H7 (cell line): ENCODE results near the gene CD300A. TPM values are rescaled to one million over a fixed set of nuclear protein-coding genes. Genes with fewer than 3 reads are reported as not detected.

Experiments
- DNase-seq: peaks from one replicate; pipeline ENCODE4 v3.0.0; 2012
- H3K27me3 ChIP-seq: 2 replicates; pipeline ENCODE4 v1.6.0; 2011; ENCODE audit warnings: mild to moderate bottlenecking, low read length; ENCODE audit not compliant: control insufficient read depth, insufficient read depth
- H3K36me3 ChIP-seq: replicated peaks from 2 replicates; pipeline ENCODE4 v1.5.1; 2011; ENCODE audit warnings: low read length; ENCODE audit not compliant: control insufficient read depth, insufficient read depth
- H3K4me3 ChIP-seq: 2 replicates; pipeline ENCODE4 v1.5.1; 2011; ENCODE audit warnings: low read depth, mild to moderate bottlenecking, control low read depth, low read length, moderate library complexity; ENCODE audit not compliant: insufficient read depth
- total RNA-seq: library from RNA; depleted of rRNA; stranded (reverse); fragments of >200 nt; shearing (Covaris generic); gene quantifications from 2 replicates; pipeline ENCODE4 v1.2.3, GENCODE V29; 2014

Gene CD300A
- total RNA-seq, 1 experiment from 2014 or later, result 0.07 TPM

GRCh38 chr17:74520790-74521480 lies 54.5 kb downstream of the CD300A start:
- no peak overlapping the region for H3K4me3 ChIP-seq
- no peaks in the 10 kb centered on the region for H3K36me3 ChIP-seq
- H3K27me3 ChIP-seq, result no peaks in the 10 kb centered on the region
- no peak for DNase-seq

- Histone ChIP-seq H3K4me3 (no peak overlapping the region), H3K27me3 (no peaks in the 10 kb centered on the region), H3K36me3 (no peaks in the 10 kb centered on the region)
- no peak for DNase-seq
Observed at GRCh38 chr17:74521701-74522201, 55.3 kb downstream of the CD300A start.

- H3K4me3 ChIP-seq, result no peak overlapping the region
- H3K27me3 ChIP-seq, result no peaks in the 10 kb centered on the region; the same call in 1 of the 2 replicates
- DNase-seq, result no peak
- no peaks in the 10 kb centered on the region for H3K36me3 ChIP-seq
Observed at GRCh38 chr17:74522381-74523105, 56.1 kb downstream of the CD300A start.

- H3K36me3 ChIP-seq, result no peaks in the 10 kb centered on the region
- no peak overlapping the region for H3K4me3 ChIP-seq
- DNase-seq, result no peak
- no peaks in the 10 kb centered on the region; the same call in 1 of the 2 replicates for H3K27me3 ChIP-seq
Observed at GRCh38 chr17:74523308-74523707, 56.9 kb downstream of the CD300A start.

DNA sequence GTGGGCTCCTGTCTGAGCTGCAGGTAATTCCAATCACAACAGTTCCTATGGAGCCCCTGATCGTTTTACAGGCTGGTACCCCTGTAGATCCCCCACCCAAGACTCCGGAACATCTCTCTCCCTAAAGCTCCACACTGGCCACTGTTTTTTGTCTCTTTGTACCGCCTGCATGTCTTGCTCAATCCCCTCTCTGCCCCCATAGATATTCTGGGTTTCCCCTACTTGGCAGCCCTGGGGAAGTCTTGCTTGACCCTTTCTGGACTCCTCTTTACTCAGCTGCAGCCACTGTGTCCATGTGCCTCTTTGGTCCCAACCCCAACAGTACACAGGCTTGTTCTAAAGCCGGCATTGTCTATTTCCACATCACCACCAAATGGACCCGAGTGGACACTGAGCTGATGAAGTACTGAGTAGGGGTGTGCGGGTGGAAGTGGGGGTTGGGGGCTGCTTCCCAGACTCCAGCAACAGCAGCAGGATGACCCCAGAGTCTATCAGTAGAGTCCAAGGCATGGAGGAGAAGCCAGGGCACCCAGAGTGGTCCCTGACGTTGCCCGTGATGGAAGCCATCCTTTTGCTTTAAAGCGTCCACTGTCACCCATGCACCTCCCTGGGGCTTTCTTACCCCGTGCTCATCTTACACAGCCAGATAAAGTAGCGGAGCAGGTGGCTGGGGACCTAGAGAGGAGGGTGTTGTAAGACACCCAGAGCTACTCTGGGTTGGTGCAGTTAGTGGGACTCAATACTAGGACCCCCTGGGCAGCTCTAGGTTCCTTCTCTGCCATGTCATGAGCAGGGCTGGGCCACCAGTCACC lies 58.4 kb downstream of the CD300A start:
- Histone ChIP-seq H3K36me3 (no peaks in the 10 kb centered on the region), H3K27me3 (no peaks in the 10 kb centered on the region; the same call in 1 of the 2 replicates), H3K4me3 (no peak overlapping the region)
- DNase-seq, result no peak

DNA sequence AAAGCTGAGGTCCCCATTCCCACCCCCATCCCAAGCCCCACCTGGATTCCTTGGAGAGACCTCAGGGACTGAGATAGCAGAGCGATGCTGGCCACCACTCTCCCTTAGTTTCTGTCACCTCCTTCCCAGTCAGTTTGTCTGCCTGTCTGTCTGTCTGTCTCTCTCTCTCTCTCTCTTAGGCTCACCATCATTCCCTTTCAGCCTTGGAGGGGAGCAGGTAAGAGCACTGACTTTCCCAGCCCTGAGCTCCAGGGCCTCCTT lies 59.0 kb downstream of the CD300A start:
- Histone ChIP-seq H3K4me3 (no peak overlapping the region), H3K36me3 (no peaks in the 10 kb centered on the region), H3K27me3 (no peaks in the 10 kb centered on the region; the same call in 1 of the 2 replicates)
- DNase-seq, result no peak

- DNase-seq, result no peak
- Histone ChIP-seq H3K36me3 (no peaks in the 10 kb centered on the region), H3K27me3 (no peaks in the 10 kb centered on the region; the same call in 1 of the 2 replicates), H3K4me3 (no peak overlapping the region)
Observed at GRCh38 chr17:74525781-74526288, 59.4 kb downstream of the CD300A start.

DNA sequence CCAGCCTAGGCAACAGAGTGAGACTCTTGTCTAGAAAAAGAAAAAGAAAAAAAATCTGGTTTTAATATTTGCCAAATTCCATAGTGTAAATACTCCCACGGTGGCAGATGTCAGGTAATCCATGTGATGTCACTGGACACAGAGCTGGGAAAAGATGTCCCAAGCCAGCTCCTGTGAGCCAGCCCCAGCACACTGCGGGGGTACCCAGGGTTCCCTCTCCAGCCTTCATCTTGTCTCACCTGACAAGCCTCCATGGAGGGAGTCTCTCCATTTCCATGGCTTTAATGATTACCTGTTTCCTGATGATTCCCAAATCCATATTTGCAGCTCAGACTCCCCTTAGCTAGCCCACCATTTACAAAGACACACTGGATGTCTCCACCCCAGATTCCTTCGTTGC lies 60.2 kb downstream of the CD300A start:
- no peak for DNase-seq
- no peak overlapping the region for H3K4me3 ChIP-seq
- no peaks in the 10 kb centered on the region for H3K36me3 ChIP-seq
- no peaks in the 10 kb centered on the region; the same call in 1 of the 2 replicates for H3K27me3 ChIP-seq

DNA sequence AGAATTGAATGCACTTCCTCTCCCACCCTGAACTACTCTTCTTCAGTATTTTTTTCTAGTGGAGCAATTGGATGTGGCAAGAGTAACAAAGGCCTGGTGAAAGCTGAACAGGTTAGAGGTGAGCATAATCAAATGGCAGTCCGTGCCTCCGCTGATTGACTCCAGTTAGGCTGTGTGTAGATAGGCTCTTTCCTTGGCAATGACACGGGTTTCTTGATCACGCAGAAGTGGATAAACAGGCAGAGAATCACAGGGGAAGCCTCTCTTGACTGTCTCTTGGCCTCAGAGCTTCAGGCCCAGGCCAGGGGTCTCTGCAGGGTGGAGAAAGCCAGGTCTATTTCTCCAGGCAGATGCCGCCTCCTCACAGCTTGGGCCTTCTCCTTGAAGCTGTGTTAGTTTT lies 60.6 kb downstream of the CD300A start:
- Histone ChIP-seq H3K4me3 (no peak overlapping the region), H3K36me3 (no peaks in the 10 kb centered on the region), H3K27me3 (no peaks in the 10 kb centered on the region; the same call in 1 of the 2 replicates)
- DNase-seq, result no peak

DNA sequence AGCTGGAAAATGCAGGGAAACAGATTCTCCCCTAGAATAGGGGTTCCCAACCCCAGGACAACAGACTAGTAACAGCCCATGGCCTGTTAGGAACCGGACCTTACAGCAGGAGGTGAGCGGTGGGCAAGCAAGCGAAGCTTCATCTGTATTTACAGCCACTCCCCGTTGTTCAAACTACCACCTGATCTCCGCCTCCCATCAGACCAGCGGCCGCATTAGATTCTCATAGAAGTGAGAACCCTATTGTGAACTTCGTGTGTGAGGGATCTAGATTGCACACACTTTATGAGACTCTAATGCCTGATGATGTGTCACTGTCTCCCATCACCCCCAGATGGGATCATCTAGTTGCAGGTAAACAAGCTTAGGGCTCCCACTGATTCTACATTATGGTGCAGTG lies 61.3 kb downstream of the CD300A start:
- Histone ChIP-seq H3K27me3 (no peaks in the 10 kb centered on the region; the same call in 1 of the 2 replicates), H3K36me3 (no peaks in the 10 kb centered on the region), H3K4me3 (no peak overlapping the region)
- no peak for DNase-seq

- Histone ChIP-seq H3K27me3 (no peaks in the 10 kb centered on the region; the same call in 1 of the 2 replicates), H3K4me3 (no peak overlapping the region), H3K36me3 (no peaks in the 10 kb centered on the region)
- DNase-seq, result no peak
Observed at GRCh38 chr17:74528491-74529199, 62.2 kb downstream of the CD300A start.

- Histone ChIP-seq H3K27me3 (no peaks in the 10 kb centered on the region; the same call in 1 of the 2 replicates), H3K36me3 (no peaks in the 10 kb centered on the region), H3K4me3 (no peak overlapping the region)
- DNase-seq, result no peak
Observed at GRCh38 chr17:74529243-74529642, 62.8 kb downstream of the CD300A start.

DNA sequence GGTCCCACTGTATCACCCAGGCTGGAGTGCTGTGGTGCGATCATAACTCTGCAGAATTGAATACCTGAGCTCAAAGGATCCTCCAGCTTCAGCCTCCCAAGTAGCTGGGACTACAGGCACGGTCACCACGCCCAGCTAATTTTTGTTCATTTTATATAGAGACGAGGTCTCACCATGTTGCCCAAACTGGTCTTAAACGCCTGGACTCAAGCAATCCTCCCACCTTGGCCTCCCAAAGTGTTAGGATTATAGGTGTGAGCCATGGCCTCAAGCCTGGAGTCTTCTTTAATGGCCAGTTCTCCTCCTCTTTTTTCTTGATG lies 64.4 kb downstream of the CD300A start:
- H3K27me3 ChIP-seq, result no peaks in the 10 kb centered on the region; the same call in 1 of the 2 replicates
- no peaks in the 10 kb centered on the region for H3K36me3 ChIP-seq
- no peak overlapping the region for H3K4me3 ChIP-seq
- DNase-seq, result no peak

- Histone ChIP-seq H3K36me3 (no peaks in the 10 kb centered on the region), H3K27me3 (no peaks in the 10 kb centered on the region; the same call in none of the 2 replicates), H3K4me3 (no peak within 1 kb of the TSS; the same call in 1 of the 2 replicates)
- DNase-seq, result peak; percentile 13
Observed at GRCh38 chr17:74531231-74531761, 64.9 kb downstream of the CD300A start, which contains the start of gene CD300LB. TSS of gene CD300LB (minus strand) at chr17:74531475. CDS start at chr17:74531350, 125 bp downstream.
